ENCODE measurements around the gene SND1.

Gene SND1

GRCh38 chr7:127651556-127652332, at the start of gene SND1:
Gene SND1, plus strand, starts transcription at chr7:127652194. Its CDS starts 180 bp downstream, at chr7:127652374.
- peak; percentile 100 for DNase-seq

GRCh38 chr7:127608446-127608845, 43.5 kb upstream of the SND1 start:
- no peak for DNase-seq

- no peak for DNase-seq
Observed at GRCh38 chr7:127609297-127609696, 42.7 kb upstream of the SND1 start.

- no peak for DNase-seq
Observed at GRCh38 chr7:127612263-127612662, 39.7 kb upstream of the SND1 start.

GRCh38 chr7:127616724-127617123, 35.3 kb upstream of the SND1 start:
- DNase-seq: no peak

GRCh38 chr7:127618042-127618441, 34.0 kb upstream of the SND1 start, which contains the start of gene PAX4:
Gene PAX4, minus strand, starts transcription at chr7:127618142. Its CDS starts 2,214 bp downstream, at chr7:127615928.
- DNase-seq: no peak

- DNase-seq: no peak
Observed at GRCh38 chr7:127618775-127619174, 33.2 kb upstream of the SND1 start.

- DNase-seq: no peak
Observed at GRCh38 chr7:127619681-127620405, 32.2 kb upstream of the SND1 start.

GRCh38 chr7:127620406-127621233, 31.4 kb upstream of the SND1 start:
- DNase-seq: no peak

- no peak for DNase-seq
Observed at GRCh38 chr7:127625331-127625730, 26.7 kb upstream of the SND1 start.

GRCh38 chr7:127628445-127628844, 23.5 kb upstream of the SND1 start:
- no peak for DNase-seq

GRCh38 chr7:127629268-127629854, 22.6 kb upstream of the SND1 start:
- DNase-seq: no peak

- no peak for DNase-seq
Observed at GRCh38 chr7:127632276-127632910, 19.6 kb upstream of the SND1 start.

- DNase-seq: no peak
Observed at GRCh38 chr7:127635659-127636285, 16.2 kb upstream of the SND1 start.

GRCh38 chr7:127638197-127638596, 13.8 kb upstream of the SND1 start:
- no peak for DNase-seq

GRCh38 chr7:127644484-127644883, 7.5 kb upstream of the SND1 start:
- DNase-seq: no peak

GRCh38 chr7:127647636-127648035, 4.4 kb upstream of the SND1 start:
- no peak for DNase-seq

- no peak for DNase-seq
Observed at GRCh38 chr7:127648986-127649385, 3.0 kb upstream of the SND1 start.

GRCh38 chr7:127650847-127651555, 993 bp upstream of the SND1 start:
- peak; percentile 20 for DNase-seq

- DNase-seq: no peak
Observed at GRCh38 chr7:127652333-127653248, 597 bp downstream of the SND1 start.

Data from right hindlimb (tissue), 1 donor.